Measurements from ENCODE around the gene PHACTR1.

- no peak for TF ChIP-seq EZH2phosphoT487 (IDR thresholded peaks at IDR 0.05; ENCODE audit: insufficient read depth, low read depth)
- no peak for TF ChIP-seq EZH2 (IDR thresholded peaks at IDR 0.05; ENCODE audit: insufficient read depth, poor library complexity, severe bottlenecking)
These were observed 518.8 kb downstream of the PHACTR1 start for GRCh38 chr6:13235339-13235738.

Measured in GM23248 (cell line).